GM18873 (cell line): ENCODE results near the gene ATXN1L.
A peak's percentile ranks its signal among the peaks of the same experiment; 100 is the strongest.
"Not testable (repeated sequence)": the region's sequence is repeated elsewhere in the genome, so short reads cannot be mapped to it uniquely, and the experiment has no call there.

Experiments used
- ATAC-seq: cut with Tn5 transposase; IDR thresholded peaks from one replicate; pipeline ENCODE4 v1.9.1; 2021; ENCODE audit warnings: mild to moderate bottlenecking, moderate library complexity, moderate number of reproducible peaks; ENCODE audit not compliant: unreplicated experiment, low FRiP score

Gene ATXN1L

GRCh38 chr16:71885261-71885650 lies 39.5 kb downstream of the ATXN1L start:
- ATAC-seq, result no peak

- ATAC-seq, result no peak
Observed at GRCh38 chr16:71889147-71889546, 43.4 kb downstream of the ATXN1L start.

- ATAC-seq, result no peak
Observed at GRCh38 chr16:71893888-71894228, 48.1 kb downstream of the ATXN1L start.

GRCh38 chr16:71894229-71894920 lies 48.6 kb downstream of the ATXN1L start:
- peak; percentile 12 for ATAC-seq

GRCh38 chr16:71894921-71895678 lies 49.3 kb downstream of the ATXN1L start, which contains the start of gene IST1:
Gene IST1 (plus strand): TSS chr16:71895531. CDS start chr16:71915641, 20,110 bp downstream.
- peak; percentile 64 for ATAC-seq

GRCh38 chr16:71895679-71896365 lies 50.0 kb downstream of the ATXN1L start:
- ATAC-seq, result peak; percentile 19

GRCh38 chr16:71896764-71897368 lies 51.1 kb downstream of the ATXN1L start:
- ATAC-seq, result no peak

GRCh38 chr16:71899171-71899570 lies 53.4 kb downstream of the ATXN1L start:
- no peak for ATAC-seq

- no peak for ATAC-seq
Observed at GRCh38 chr16:71902656-71903365, 57.0 kb downstream of the ATXN1L start.

- ATAC-seq, result no peak
Observed at GRCh38 chr16:71903608-71904007, 57.8 kb downstream of the ATXN1L start.

- ATAC-seq, result no peak
Observed at GRCh38 chr16:71904239-71904638, 58.5 kb downstream of the ATXN1L start.

GRCh38 chr16:71905765-71906164 lies 60.0 kb downstream of the ATXN1L start:
- ATAC-seq, result not testable (repeated sequence)
